SK-N-SH (cell line): ENCODE measurements around the gene DHX29. TPM values are rescaled to one million over a fixed set of nuclear protein-coding genes. Genes with fewer than 3 reads are reported as not detected.
"Not testable (repeated sequence)": the region's sequence is repeated elsewhere in the genome, so short reads cannot be mapped to it uniquely, and the experiment has no call there.

ENCODE experiments used
- CTCF ChIA-PET: fragments of 300-600, 350-600 bp; formaldehyde crosslinking; extraction: SDS; loops from one replicate; lab custom pipeline; 2021; lab: Yijun Ruan, JAX
- POLR2A ChIA-PET: fragments of 350-600 bp; sonication (Branson Sonifier 250); formaldehyde crosslinking; extraction: SDS; loops from one replicate; lab custom pipeline; 2020; ENCODE audit warnings: antibody characterized with exemption, inconsistent platforms; lab: Yijun Ruan, JAX
- DNase-seq: peaks from one replicate; pipeline ENCODE4 v3.0.0; 2012
- H2AFZ ChIP-seq: fragments of 200-600 bp; sonication (generic); 2 replicates; pipeline ENCODE4 v1.8.1; 2016; ENCODE audit warnings: antibody characterized with exemption, mild to moderate bottlenecking, low read depth
- H3F3A ChIP-seq: fragments of 200-600 bp; sonication (generic); replicated peaks from 2 replicates; pipeline ENCODE3; 2016; ENCODE audit warnings: antibody characterized with exemption, mild to moderate bottlenecking; ENCODE audit not compliant: insufficient read depth
- H3K27ac ChIP-seq, 2 experiments: fragments of 200-500 bp in 1 of 2; fragments of 200-600 bp in 1 of 2; sonication (Bioruptor generic) in 1 of 2; sonication (generic), shearing (Covaris generic) in 1 of 2; 2 replicates each; pipeline versions ENCODE4 v1.5.1 to v1.6.1; 2014 to 2016; ENCODE audit warnings: low read depth in 2 of 2, inconsistent platforms in 1 of 2, low read length in 1 of 2, mild to moderate bottlenecking in 1 of 2, mixed read lengths in 1 of 2
- H3K27me3 ChIP-seq: fragments of 200-600 bp; sonication (generic), shearing (Covaris generic); 2 replicates; pipeline ENCODE4 v1.6.1; 2016; ENCODE audit warnings: mixed run types; ENCODE audit not compliant: insufficient read depth
- H3K36me3 ChIP-seq, 2 experiments: fragments of 200-500 bp in 1 of 2; fragments of 200-600 bp in 1 of 2; sonication (Bioruptor generic) in 1 of 2; sonication (generic) in 1 of 2; replicated peaks in 1 of 2; 2 replicates each; pipeline versions ENCODE3 to v1.5.1; 2014 to 2016; ENCODE audit warnings: low read length in 1 of 2, mild to moderate bottlenecking in 1 of 2; ENCODE audit not compliant: insufficient read depth in 2 of 2, control insufficient read depth in 1 of 2
- H3K4me1 ChIP-seq, 2 experiments: fragments of 200-500 bp in 1 of 2; fragments of 200-600 bp in 1 of 2; sonication (Bioruptor generic) in 1 of 2; sonication (generic), shearing (Covaris generic) in 1 of 2; 2 replicates each; pipeline versions ENCODE4 v1.5.1 to v1.6.1; 2014 to 2016; ENCODE audit warnings: low read depth in 1 of 2, low read length in 1 of 2, mixed run types in 1 of 2; ENCODE audit not compliant: insufficient read depth in 2 of 2, control insufficient read depth in 1 of 2
- H3K4me2 ChIP-seq: fragments of 200-600 bp; sonication (generic), shearing (Covaris generic); 2 replicates; pipeline ENCODE4 v1.6.1; 2017; ENCODE audit warnings: mixed run types
- H3K4me3 ChIP-seq, 2 experiments: fragments of 200-500 bp in 1 of 2; fragments of 200-600 bp in 1 of 2; sonication (Bioruptor generic) in 1 of 2; sonication (generic), shearing (Covaris generic) in 1 of 2; 2 replicates each; pipeline versions ENCODE4 v1.5.1 to v1.8.1; 2014 to 2016; ENCODE audit warnings: low read depth in 2 of 2, inconsistent platforms in 1 of 2, low read length in 1 of 2, mild to moderate bottlenecking in 1 of 2, mixed read lengths in 1 of 2, moderate library complexity in 1 of 2
- H3K79me2 ChIP-seq: fragments of 200-600 bp; sonication (generic); 2 replicates; pipeline ENCODE4 v1.8.1; 2017; ENCODE audit warnings: mild to moderate bottlenecking; ENCODE audit not compliant: insufficient read depth
- H3K9ac ChIP-seq: fragments of 200-600 bp; sonication (generic); 2 replicates; pipeline ENCODE4 v1.6.1; 2017; ENCODE audit warnings: mixed run types
- H3K9me2 ChIP-seq: fragments of 200-600 bp; sonication (generic); 2 replicates; pipeline ENCODE4 v1.6.1; 2017; ENCODE audit warnings: mixed run types
- H3K9me3 ChIP-seq: fragments of 200-600 bp; sonication (generic); 2 replicates; pipeline ENCODE4 v1.6.1; 2017; ENCODE audit warnings: mixed run types, mild to moderate bottlenecking, moderate library complexity
- H4K20me1 ChIP-seq: fragments of 200-600 bp; sonication (generic); 2 replicates; pipeline ENCODE4 v1.6.1; 2017; ENCODE audit warnings: mild to moderate bottlenecking, mixed run types; ENCODE audit not compliant: insufficient read depth
- EP300 ChIP-seq, 2 experiments: IDR thresholded peaks; 2 replicates each; pipeline versions ENCODE4 v1.4.0 to v1.6.1; 2012; ENCODE audit warnings: borderline replicate concordance in 1 of 2, low read depth in 1 of 2, low read length in 1 of 2
- FOXJ3 ChIP-seq: sonication (generic); formaldehyde crosslinking; IDR thresholded peaks from 2 replicates; pipeline ENCODE4 v1.5.1; 2020; ENCODE audit warnings: mild to moderate bottlenecking, missing genetic modification reagents
- MEF2A ChIP-seq: IDR thresholded peaks from 2 replicates; pipeline ENCODE4 v1.4.0; 2012; ENCODE audit warnings: low read depth, borderline replicate concordance
- RAD21 ChIP-seq: IDR thresholded peaks from 2 replicates; pipeline ENCODE4 v1.6.1; 2012; ENCODE audit warnings: mild to moderate bottlenecking, low read length
- RCOR1 ChIP-seq: fragments of 150-350 bp; IDR thresholded peaks from 2 replicates; pipeline ENCODE4 v1.6.1; 2017; ENCODE audit warnings: antibody characterized with exemption, low read length
- TCF12 ChIP-seq: IDR thresholded peaks from 2 replicates; pipeline ENCODE4 v1.4.0; 2012
- TEAD4 ChIP-seq: IDR thresholded peaks from 2 replicates; pipeline ENCODE4 v1.4.0; 2012; ENCODE audit warnings: mild to moderate bottlenecking, borderline replicate concordance; ENCODE audit not compliant: insufficient read depth
- USF1 ChIP-seq: IDR thresholded peaks from 2 replicates; pipeline ENCODE4 v1.4.0; 2012; ENCODE audit warnings: low read depth, borderline replicate concordance
- YY1 ChIP-seq: IDR thresholded peaks from 2 replicates; pipeline ENCODE4 v1.4.0; 2012; ENCODE audit warnings: low read depth, mild to moderate bottlenecking
- WGBS: methylation state at CpG from one replicate; pipeline ENCODE4 v1.1.6; 2017; ENCODE audit warnings: low lambda C conversion rate; 5-methylcytosine and 5-hydroxymethylcytosine counted together
- polyA plus RNA-seq, 3 experiments: library from polyadenylated mRNA; depleted of rRNA; stranded (reverse); fragments of >200 nt; gene quantifications; 2 replicates each; pipeline ENCODE4 v1.2.3, GENCODE V29; 2012

Gene DHX29
- polyA plus RNA-seq, 1 of the 3 experiments (the other 2 are of a cell fraction) = 2.1 TPM

- no peak for DNase-seq
- ChIA-PET CTCF (interaction anchor here (0.8 to 1.4 kb wide), 2 partner anchors 12 to 22 kb away, joined by 3 read pairs; no protein-coding TSS in a partner anchor), POLR2A (no interaction called here)
- 96% methylated on average over 4 of the region's 4 CpGs for WGBS
- H3K9me2 ChIP-seq = no peaks in the 10 kb centered on the region
- H3K4me3 ChIP-seq = no peak overlapping the region
- no peaks in the 10 kb centered on the region for H3K9me3 ChIP-seq
- H2AFZ ChIP-seq = no peak overlapping the region
- H3K79me2 ChIP-seq = peaks cover 59% of the 10 kb centered on the region
- H3K27ac ChIP-seq = no peak overlapping the region
- no peak overlapping the region for H3K9ac ChIP-seq
- no peaks in the 10 kb centered on the region for H3F3A ChIP-seq
- no peaks in the 10 kb centered on the region for H3K27me3 ChIP-seq
- H3K4me2 ChIP-seq = no peak overlapping the region
- peaks cover 3 to 10% of the 10 kb centered on the region in 2 experiments for H3K36me3 ChIP-seq
- no peaks in the 10 kb centered on the region; a peak in 1 of 4 replicates for H3K4me1 ChIP-seq
- TF ChIP-seq RAD21 = no peak
- no peak for TF ChIP-seq TEAD4
- TF ChIP-seq RCOR1 = no peak
- H4K20me1 ChIP-seq = peaks cover 4% of the 10 kb centered on the region; the same call in 1 of the 2 replicates
These were observed 13.1 kb upstream of the DHX29 start for GRCh38 chr5:55320571-55320970.

GRCh38 chr5:55319491-55319890 lies 12.0 kb upstream of the DHX29 start:
- 42% methylated on average over 1 of the region's 1 CpG for WGBS

DNA sequence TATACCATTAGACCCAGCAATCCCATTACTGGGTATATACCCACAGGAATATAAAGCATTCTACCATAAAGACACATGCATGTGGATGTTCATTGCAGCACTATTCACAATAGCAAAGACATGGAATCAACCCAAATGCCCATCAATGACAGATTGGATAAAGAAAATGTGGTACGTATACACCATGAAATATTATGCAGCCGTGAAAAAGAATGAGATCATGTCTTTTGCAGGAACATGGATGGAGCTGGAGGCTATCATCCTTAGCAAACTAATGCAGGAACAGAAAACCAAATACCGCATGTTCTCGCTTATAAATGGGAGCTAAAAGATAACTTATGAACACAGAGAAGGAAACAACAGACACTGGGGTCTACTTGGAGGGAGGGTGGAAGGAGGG lies 10.7 kb upstream of the DHX29 start:
- DNase-seq, H2AFZ ChIP-seq, H4K20me1 ChIP-seq, H3K4me2 ChIP-seq, H3K4me1 ChIP-seq, H3K4me3 ChIP-seq, H3F3A ChIP-seq, H3K9me2 ChIP-seq, H3K27me3 ChIP-seq, H3K36me3 ChIP-seq, H3K9me3 ChIP-seq, H3K9ac ChIP-seq, H3K27ac ChIP-seq, POLR2A ChIA-PET: not testable (repeated sequence)
- peaks cover 82% of the 10 kb centered on the region for H3K79me2 ChIP-seq
- CTCF ChIA-PET = interaction anchor here (1.4 kb wide), 1 partner anchor 374 kb away, joined by 3 read pairs; no protein-coding TSS in a partner anchor
- 84% methylated on average over 4 of the region's 4 CpGs for WGBS

More at GRCh38 chr5:55319491-55319890, 12.0 kb upstream of the DHX29 start:
- DNase-seq = no peak
- Histone ChIP-seq H3K79me2 (peaks cover 70% of the 10 kb centered on the region), H2AFZ (no peak overlapping the region), H3K9ac (no peak overlapping the region)
- TF ChIP-seq MEF2A (no peak), YY1 (no peak), USF1 (no peak), TCF12 (no peak), EP300 (IDR thresholded peaks at IDR 0.05; ENCODE audit: borderline replicate concordance in 1 of 2, low read depth in 1 of 2, low read length in 1 of 2) (no peak), RAD21 (no peak), FOXJ3 (CRISPR knock-in tag) (no peak)
- TF ChIP-seq, all 33 proteins: peak for 0
- peaks cover 3 to 8% of the 10 kb centered on the region in 2 experiments for H3K36me3 ChIP-seq
- H3K9me3 ChIP-seq = no peaks in the 10 kb centered on the region
- H3K4me3 ChIP-seq = no peak overlapping the region
- H3K27me3 ChIP-seq = no peaks in the 10 kb centered on the region
- peaks cover 4% of the 10 kb centered on the region; the same call in 1 of the 2 replicates for H4K20me1 ChIP-seq
- H3K27ac ChIP-seq = no peak overlapping the region
- H3K4me2 ChIP-seq = no peak overlapping the region
- ChIA-PET POLR2A (no interaction called here), CTCF (interaction anchor here (0.8 to 1.1 kb wide), 3 partner anchors 9 to 372 kb away, joined by 3 to 5 read pairs (median 3); no protein-coding TSS in a partner anchor)
- no peaks in the 10 kb centered on the region for H3K9me2 ChIP-seq
- H3F3A ChIP-seq = no peaks in the 10 kb centered on the region
- no peaks in the 10 kb centered on the region; a peak in 1 of 4 replicates for H3K4me1 ChIP-seq
